HepG2 (cell line): ENCODE data around the gene UBE2O. TPM values are rescaled to one million over a fixed set of nuclear protein-coding genes. Genes with fewer than 3 reads are reported as not detected.

Experiments
- ASH2L ChIP-seq: fragments of 300-600, 200-600 bp; sonication (generic); IDR thresholded peaks from 2 replicates; pipeline ENCODE4 v1.7.0; 2017; ENCODE audit warnings: low read depth, mild to moderate bottlenecking, moderate library complexity, mixed read lengths, low read length; ENCODE audit not compliant: insufficient read length
- HOXD1 ChIP-seq: sonication (generic); formaldehyde crosslinking; IDR thresholded peaks from 2 replicates; pipeline ENCODE4 v1.5.0; 2020; ENCODE audit warnings: missing genetic modification reagents
- MED1 ChIP-seq: sonication (generic); formaldehyde crosslinking; IDR thresholded peaks from 2 replicates; pipeline ENCODE4 v1.4.0; 2020; ENCODE audit warnings: missing genetic modification reagents
- RFXANK ChIP-seq: IDR thresholded peaks from 2 replicates; pipeline ENCODE4 v1.6.1; 2016
- SAP130 ChIP-seq: IDR thresholded peaks from 2 replicates; pipeline ENCODE4 v1.6.1; 2016; ENCODE audit warnings: low read depth
- TGIF2 ChIP-seq: IDR thresholded peaks from 2 replicates; pipeline ENCODE4 v1.6.1; 2016; ENCODE audit warnings: control low read depth, missing compliant biosample characterization
- ZBTB20 ChIP-seq: sonication (generic); formaldehyde crosslinking; IDR thresholded peaks from 2 replicates; pipeline ENCODE4 v1.8.1; 2023; ENCODE audit warnings: missing genetic modification reagents, low read depth, mild to moderate bottlenecking, borderline replicate concordance
- ZNF10 ChIP-seq: sonication (generic); formaldehyde crosslinking; IDR thresholded peaks from 2 replicates; pipeline ENCODE4 v1.4.0; 2020; ENCODE audit warnings: mild to moderate bottlenecking, low read depth, missing genetic modification reagents, borderline replicate concordance
- ZNF616 ChIP-seq: sonication (generic); formaldehyde crosslinking; IDR thresholded peaks from 2 replicates; pipeline ENCODE4 v1.5.0; 2020; ENCODE audit warnings: low read depth, mild to moderate bottlenecking, missing genetic modification reagents
- ZNF780A ChIP-seq: sonication (generic); formaldehyde crosslinking; IDR thresholded peaks from 2 replicates; pipeline ENCODE4 v1.8.0; 2022; ENCODE audit warnings: mild to moderate bottlenecking, missing genetic modification reagents, moderate library complexity
- ZNF781 ChIP-seq: sonication (generic); formaldehyde crosslinking; IDR thresholded peaks from 2 replicates; pipeline ENCODE4 v1.5.1; 2020; ENCODE audit warnings: borderline replicate concordance, mild to moderate bottlenecking, missing genetic modification reagents; ENCODE audit errors: not compliant biosample characterization
- polyA plus RNA-seq, 8 experiments: library from polyadenylated mRNA; depleted of rRNA in 3 of 8; stranded (reverse) in 7 of 8; unstranded in 1 of 8; fragments of >200 nt; fragmentation: Illumina TruSeq in 4 of 8; extraction: Trizol in 4 of 8; gene quantifications; 2 replicates each; pipeline versions ENCODE4 v1.2.1 to v1.2.3, GENCODE V29; 2011 to 2016; ENCODE audit warnings: low read depth in 4 of 8, missing spikeins in 1 of 8, mixed read lengths in 1 of 8; ENCODE audit not compliant: insufficient read depth in 1 of 8
- total RNA-seq, 5 experiments: library from RNA; depleted of rRNA; stranded (reverse); fragments of >200 nt; fragmentation: Illumina TruSeq; extraction: Trizol; gene quantifications; 2 replicates each; pipeline ENCODE4 v1.2.3, GENCODE V29; 2016; ENCODE audit warnings: low read depth in 1 of 5
- TF ChIP-seq, protein P1 (sequence below): sonication (generic); formaldehyde crosslinking; IDR thresholded peaks from 2 replicates; pipeline ENCODE4 v1.4.0; 2020; ENCODE audit warnings: low read depth, mild to moderate bottlenecking, missing genetic modification reagents
- TF ChIP-seq, protein P2 (sequence below): sonication (generic); formaldehyde crosslinking; IDR thresholded peaks from 2 replicates; pipeline ENCODE4 v1.8.0; 2022; ENCODE audit warnings: mild to moderate bottlenecking, missing genetic modification reagents, moderate library complexity
- TF ChIP-seq, protein P3 (sequence below): sonication (generic); formaldehyde crosslinking; IDR thresholded peaks from 2 replicates; pipeline ENCODE4 v1.4.0; 2020; ENCODE audit warnings: missing genetic modification reagents
- TF ChIP-seq, protein P4 (sequence below): sonication (generic); formaldehyde crosslinking; IDR thresholded peaks from 2 replicates; pipeline ENCODE4 v1.4.0; 2020; ENCODE audit warnings: missing genetic modification reagents, borderline replicate concordance
- TF ChIP-seq, protein P5 (sequence below): sonication (generic); formaldehyde crosslinking; IDR thresholded peaks from 2 replicates; pipeline ENCODE4 v1.4.0; 2020; ENCODE audit warnings: missing genetic modification reagents, borderline replicate concordance

The UBE2O gene
- total and polyA plus RNA-seq, 2 of the 13 experiments (the other 11 are each of a cell fraction or from before 2014, with no cell fraction given) = 21.5 to 23.5 TPM

DNA sequence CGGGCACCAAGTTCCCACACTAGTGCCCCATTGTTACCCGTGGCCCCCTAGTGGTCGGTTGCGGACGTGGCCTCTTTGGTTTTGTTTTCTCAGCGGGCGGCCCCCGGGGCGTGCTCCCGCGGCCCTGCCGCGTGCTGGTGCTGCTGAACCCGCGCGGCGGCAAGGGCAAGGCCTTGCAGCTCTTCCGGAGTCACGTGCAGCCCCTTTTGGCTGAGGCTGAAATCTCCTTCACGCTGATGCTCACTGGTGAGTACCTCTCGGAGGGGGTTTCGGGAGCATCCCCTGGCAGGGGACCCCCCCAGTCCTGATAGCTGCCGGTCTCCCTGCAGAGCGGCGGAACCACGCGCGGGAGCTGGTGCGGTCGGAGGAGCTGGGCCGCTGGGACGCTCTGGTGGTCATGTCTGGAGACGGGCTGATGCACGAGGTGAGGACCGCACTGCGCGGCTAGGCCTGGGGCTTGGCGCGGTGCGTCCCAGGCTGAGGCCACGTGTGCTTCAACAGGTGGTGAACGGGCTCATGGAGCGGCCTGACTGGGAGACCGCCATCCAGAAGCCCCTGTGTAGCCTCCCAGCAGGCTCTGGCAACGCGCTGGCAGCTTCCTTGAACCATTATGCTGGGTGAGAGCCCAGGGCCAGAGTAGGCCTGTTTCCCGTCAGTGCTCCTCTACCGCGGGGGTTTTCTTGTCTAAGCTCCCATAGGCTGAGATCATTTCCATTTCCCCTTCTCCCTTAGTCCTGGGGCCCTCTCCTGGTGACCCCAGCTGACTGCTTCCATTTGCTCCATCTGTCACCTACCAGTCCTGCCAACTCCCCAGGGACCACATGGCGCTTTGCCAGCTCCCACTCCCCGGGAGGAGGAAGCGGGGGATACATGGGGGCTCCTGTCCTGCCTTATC lies 66.8 kb downstream of the UBE2O start (continued):
- TF ChIP-seq ZBTB20 (CRISPR knock-in tag) (peak; percentile 93), ZNF616 (peak; percentile 98), ZNF781 (CRISPR knock-in tag) (peak; percentile 98), HOXD1 (CRISPR knock-in tag) (peak; percentile 97), SAP130 (CRISPR knock-in tag) (peak; percentile 91), ZNF780A (CRISPR knock-in tag) (no peak), TGIF2 (peak; percentile 88), RFXANK (CRISPR knock-in tag) (peak; percentile 73; the same call in 1 of the 2 replicates), ZNF10 (CRISPR knock-in tag) (no peak), ASH2L (peak; percentile 62), MED1 (CRISPR knock-in tag) (peak; percentile 91)
- TF ChIP-seq, protein P1, sequence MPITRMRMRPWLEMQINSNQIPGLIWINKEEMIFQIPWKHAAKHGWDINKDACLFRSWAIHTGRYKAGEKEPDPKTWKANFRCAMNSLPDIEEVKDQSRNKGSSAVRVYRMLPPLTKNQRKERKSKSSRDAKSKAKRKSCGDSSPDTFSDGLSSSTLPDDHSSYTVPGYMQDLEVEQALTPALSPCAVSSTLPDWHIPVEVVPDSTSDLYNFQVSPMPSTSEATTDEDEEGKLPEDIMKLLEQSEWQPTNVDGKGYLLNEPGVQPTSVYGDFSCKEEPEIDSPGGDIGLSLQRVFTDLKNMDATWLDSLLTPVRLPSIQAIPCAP (CRISPR knock-in tag) = peak; percentile 91; the same call in 1 of the 2 replicates
- TF ChIP-seq, protein P2, sequence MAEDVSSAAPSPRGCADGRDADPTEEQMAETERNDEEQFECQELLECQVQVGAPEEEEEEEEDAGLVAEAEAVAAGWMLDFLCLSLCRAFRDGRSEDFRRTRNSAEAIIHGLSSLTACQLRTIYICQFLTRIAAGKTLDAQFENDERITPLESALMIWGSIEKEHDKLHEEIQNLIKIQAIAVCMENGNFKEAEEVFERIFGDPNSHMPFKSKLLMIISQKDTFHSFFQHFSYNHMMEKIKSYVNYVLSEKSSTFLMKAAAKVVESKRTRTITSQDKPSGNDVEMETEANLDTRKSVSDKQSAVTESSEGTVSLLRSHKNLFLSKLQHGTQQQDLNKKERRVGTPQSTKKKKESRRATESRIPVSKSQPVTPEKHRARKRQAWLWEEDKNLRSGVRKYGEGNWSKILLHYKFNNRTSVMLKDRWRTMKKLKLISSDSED (CRISPR knock-in tag) = peak; percentile 85; the same call in 1 of the 2 replicates
- TF ChIP-seq, protein P3, sequence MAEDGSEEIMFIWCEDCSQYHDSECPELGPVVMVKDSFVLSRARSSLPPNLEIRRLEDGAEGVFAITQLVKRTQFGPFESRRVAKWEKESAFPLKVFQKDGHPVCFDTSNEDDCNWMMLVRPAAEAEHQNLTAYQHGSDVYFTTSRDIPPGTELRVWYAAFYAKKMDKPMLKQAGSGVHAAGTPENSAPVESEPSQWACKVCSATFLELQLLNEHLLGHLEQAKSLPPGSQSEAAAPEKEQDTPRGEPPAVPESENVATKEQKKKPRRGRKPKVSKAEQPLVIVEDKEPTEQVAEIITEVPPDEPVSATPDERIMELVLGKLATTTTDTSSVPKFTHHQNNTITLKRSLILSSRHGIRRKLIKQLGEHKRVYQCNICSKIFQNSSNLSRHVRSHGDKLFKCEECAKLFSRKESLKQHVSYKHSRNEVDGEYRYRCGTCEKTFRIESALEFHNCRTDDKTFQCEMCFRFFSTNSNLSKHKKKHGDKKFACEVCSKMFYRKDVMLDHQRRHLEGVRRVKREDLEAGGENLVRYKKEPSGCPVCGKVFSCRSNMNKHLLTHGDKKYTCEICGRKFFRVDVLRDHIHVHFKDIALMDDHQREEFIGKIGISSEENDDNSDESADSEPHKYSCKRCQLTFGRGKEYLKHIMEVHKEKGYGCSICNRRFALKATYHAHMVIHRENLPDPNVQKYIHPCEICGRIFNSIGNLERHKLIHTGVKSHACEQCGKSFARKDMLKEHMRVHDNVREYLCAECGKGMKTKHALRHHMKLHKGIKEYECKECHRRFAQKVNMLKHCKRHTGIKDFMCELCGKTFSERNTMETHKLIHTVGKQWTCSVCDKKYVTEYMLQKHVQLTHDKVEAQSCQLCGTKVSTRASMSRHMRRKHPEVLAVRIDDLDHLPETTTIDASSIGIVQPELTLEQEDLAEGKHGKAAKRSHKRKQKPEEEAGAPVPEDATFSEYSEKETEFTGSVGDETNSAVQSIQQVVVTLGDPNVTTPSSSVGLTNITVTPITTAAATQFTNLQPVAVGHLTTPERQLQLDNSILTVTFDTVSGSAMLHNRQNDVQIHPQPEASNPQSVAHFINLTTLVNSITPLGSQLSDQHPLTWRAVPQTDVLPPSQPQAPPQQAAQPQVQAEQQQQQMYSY = peak; percentile 86
- TF ChIP-seq, protein P4, sequence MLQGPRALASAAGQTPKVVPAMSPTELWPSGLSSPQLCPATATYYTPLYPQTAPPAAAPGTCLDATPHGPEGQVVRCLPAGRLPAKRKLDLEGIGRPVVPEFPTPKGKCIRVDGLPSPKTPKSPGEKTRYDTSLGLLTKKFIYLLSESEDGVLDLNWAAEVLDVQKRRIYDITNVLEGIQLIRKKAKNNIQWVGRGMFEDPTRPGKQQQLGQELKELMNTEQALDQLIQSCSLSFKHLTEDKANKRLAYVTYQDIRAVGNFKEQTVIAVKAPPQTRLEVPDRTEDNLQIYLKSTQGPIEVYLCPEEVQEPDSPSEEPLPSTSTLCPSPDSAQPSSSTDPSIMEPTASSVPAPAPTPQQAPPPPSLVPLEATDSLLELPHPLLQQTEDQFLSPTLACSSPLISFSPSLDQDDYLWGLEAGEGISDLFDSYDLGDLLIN (CRISPR knock-in tag) = peak; percentile 97; the same call in 1 of the 2 replicates
- TF ChIP-seq, protein P5, sequence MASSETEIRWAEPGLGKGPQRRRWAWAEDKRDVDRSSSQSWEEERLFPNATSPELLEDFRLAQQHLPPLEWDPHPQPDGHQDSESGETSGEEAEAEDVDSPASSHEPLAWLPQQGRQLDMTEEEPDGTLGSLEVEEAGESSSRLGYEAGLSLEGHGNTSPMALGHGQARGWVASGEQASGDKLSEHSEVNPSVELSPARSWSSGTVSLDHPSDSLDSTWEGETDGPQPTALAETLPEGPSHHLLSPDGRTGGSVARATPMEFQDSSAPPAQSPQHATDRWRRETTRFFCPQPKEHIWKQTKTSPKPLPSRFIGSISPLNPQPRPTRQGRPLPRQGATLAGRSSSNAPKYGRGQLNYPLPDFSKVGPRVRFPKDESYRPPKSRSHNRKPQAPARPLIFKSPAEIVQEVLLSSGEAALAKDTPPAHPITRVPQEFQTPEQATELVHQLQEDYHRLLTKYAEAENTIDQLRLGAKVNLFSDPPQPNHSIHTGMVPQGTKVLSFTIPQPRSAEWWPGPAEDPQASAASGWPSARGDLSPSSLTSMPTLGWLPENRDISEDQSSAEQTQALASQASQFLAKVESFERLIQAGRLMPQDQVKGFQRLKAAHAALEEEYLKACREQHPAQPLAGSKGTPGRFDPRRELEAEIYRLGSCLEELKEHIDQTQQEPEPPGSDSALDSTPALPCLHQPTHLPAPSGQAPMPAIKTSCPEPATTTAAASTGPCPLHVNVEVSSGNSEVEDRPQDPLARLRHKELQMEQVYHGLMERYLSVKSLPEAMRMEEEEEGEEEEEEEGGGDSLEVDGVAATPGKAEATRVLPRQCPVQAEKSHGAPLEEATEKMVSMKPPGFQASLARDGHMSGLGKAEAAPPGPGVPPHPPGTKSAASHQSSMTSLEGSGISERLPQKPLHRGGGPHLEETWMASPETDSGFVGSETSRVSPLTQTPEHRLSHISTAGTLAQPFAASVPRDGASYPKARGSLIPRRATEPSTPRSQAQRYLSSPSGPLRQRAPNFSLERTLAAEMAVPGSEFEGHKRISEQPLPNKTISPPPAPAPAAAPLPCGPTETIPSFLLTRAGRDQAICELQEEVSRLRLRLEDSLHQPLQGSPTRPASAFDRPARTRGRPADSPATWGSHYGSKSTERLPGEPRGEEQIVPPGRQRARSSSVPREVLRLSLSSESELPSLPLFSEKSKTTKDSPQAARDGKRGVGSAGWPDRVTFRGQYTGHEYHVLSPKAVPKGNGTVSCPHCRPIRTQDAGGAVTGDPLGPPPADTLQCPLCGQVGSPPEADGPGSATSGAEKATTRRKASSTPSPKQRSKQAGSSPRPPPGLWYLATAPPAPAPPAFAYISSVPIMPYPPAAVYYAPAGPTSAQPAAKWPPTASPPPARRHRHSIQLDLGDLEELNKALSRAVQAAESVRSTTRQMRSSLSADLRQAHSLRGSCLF (CRISPR knock-in tag) = peak; percentile 98
